HG03432 (cell line): ENCODE measurements around the gene ELK1.
"Not testable (repeated sequence)": the region's sequence is repeated elsewhere in the genome, so short reads cannot be mapped to it uniquely, and the experiment has no call there.

Source experiments
- ATAC-seq: cut with Tn5 transposase; IDR thresholded peaks from one replicate; pipeline ENCODE4 v1.9.1; 2021; ENCODE audit warnings: mild to moderate bottlenecking, moderate library complexity; ENCODE audit not compliant: unreplicated experiment

The ELK1 gene

DNA sequence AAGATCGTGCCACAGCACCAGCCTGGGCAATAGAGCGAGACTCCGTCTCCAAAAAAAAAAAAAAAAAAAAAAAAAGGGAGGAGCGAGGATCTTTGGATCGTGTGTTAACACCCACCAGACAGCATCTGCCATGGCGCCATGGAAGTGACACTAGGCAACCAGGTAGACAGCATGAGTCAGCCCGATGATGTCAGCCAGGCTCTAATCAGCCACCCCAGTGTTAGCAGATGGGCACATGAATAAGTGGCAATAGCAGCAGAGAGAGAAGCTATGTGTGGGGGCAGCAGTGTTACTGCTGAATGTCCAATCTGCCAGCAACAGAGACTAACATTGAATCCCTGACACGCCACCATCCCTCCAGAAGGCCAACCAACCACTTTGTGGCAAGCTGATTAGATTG lies 37.3 kb downstream of the ELK1 start:
- ATAC-seq, result no peak

DNA sequence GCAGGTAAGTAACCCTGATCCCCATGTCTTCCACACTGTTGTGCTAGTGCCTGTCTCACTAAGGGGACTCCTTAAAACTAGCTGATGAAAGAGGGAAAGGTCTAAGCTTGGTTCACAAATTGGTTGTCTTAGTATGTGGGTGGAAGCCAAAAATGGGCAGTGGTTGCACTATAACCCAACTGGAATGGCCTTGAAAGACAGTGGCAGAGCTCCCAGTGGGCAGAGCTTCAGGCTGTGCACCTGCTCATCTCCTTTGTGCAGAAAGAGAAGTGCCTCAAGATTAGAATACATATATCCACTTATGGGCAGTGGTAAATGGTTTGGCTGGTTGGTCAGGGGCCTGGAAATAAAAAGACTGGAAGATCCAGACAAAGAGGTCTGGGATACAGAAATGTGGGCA lies 37.9 kb downstream of the ELK1 start:
- no peak for ATAC-seq

DNA sequence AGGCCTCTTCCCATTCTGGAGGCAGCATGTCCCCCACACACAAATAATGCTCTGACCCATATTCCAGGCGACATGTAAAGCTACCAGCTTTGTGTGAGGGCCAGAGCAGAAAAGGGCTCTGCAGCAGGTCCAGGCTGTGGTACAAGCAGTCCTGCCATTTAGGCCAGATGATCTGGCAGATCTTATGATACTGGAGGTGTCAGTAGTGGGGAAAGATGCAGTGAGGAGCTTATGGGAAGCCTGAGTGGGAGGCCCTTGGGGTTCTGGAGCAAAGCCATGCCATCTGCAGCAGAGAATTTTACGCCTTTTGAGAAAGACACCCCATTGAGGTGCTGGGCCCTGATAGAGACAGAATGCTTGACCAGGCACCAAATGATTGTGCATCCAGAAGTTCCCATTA lies 38.4 kb downstream of the ELK1 start:
- no peak for ATAC-seq

DNA sequence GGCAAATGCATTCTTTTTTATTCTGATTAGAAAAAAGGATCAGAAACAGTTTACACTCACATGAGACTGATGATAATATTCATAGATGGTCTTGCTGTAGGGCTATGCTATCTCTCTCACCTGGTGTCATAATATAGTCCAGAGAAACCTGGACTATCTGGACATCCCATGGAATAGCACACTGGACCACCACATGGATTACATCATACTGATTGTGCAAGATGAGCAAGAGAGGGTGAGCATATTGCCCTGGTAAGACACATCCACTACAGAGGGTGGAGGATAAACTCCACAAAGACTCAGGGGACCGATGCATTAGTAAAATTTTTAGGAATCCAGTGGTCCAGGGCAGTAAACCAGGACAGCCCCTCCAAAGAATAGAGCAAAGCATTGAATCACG lies 38.9 kb downstream of the ELK1 start:
- no peak for ATAC-seq

DNA sequence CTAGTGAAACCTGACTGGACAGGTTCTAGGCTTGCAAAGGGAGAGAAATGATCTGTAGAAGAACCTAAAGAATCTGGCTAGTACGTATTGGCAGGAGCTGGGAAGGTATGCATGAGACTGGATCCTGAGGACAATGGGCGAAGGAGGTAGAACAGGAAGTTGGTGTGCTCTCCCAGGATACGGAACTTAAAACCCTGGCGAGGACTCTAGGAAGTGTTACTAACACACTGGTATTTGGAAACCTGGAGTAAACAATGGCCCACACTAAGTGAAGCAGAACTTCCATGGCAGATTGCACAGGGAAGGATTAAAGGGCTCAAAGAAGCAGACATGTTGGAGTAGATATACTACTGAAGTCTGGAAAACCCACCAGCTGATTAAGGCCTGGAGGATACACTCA lies 39.9 kb downstream of the ELK1 start:
- ATAC-seq, result no peak

DNA sequence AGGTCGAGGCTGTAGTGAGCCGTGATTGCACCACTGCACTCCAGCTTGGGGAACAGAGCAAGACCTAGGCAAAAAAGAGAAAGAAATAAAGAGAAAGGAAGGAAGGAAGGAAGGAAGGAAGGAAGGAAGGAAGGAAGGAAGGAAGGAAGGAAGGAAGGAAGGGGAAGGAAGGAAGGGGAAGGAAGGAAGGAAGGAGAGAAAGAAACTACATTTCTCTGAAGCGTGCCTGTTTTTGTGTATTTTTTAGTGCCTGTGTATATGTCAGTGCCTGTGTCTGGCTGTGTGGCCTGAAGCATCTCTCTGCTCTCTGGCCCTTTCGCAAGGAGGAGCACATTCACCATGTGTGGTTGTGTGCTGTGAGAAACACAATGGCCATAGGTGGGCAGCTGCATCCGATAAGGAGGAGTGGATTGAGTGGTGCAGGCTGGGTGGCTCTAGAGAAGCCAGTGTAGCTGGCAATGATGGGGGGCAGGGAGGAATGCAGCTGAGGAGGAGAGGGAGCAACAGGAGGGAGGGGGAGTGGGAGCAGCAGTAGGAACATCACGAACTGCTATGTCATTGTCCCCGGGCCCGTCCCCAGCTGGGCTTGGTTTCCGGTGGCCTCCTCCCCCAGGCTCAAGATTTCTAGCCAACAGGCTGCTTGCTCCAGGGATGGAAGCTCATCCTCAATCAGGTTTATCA lies 42.1 kb downstream of the ELK1 start:
- no peak for ATAC-seq

DNA sequence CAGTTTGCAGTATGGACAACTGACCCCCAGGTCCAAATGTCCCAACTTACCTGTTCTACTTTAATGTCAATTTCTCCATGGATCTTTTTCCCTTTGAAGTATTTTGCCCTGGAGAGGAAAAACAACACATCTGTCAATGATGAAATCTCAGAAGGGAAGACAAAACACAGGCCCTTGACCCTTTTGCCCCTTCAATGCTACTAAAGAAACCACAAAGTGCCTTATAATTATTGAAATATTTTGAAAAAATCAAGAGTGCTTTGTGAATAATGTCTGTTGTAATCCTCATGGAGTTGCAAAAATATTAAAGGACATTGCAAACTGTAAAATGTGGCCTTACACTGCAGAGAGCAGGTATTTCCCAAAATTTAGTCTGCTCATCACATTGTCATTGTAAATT lies 43.3 kb downstream of the ELK1 start:
- ATAC-seq, result no peak

DNA sequence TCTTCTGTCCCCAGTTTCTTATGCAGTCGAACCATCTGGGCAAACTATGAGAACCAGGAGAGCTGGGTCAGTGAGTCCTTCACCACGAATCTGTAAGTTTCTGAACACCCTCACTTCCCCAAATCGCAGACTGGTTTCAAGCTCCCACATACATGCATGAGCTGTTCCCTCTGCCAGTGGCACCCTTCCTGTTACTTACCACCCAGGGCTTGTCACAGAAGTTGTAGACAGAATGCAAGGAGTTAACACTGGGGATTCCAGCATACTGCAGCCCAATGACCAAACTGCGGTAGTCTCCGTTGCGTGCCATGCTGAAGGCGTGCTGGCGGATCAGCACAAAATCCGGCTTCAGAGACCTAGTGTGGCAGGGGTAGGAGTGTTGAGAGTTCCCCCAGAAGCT lies 45.3 kb downstream of the ELK1 start:
- no peak for ATAC-seq

DNA sequence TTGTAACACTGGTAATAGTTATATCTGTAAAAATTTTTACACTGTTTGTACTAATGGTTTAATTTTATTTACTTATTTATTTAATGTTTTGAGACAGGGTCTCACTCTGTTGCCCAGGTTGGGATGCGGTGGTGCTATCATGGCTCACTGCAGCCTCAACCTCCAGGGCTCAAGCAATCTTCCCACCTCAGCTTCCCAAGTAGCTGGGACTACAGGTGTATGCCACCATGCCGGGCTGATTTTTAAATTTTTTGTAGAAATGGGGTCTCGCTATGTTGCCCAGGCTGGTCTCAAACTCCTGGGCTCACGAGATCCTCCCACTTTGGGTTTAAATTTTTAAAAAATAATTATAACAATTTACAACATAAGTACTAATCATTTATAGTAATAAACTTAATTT lies 47.2 kb downstream of the ELK1 start:
- ATAC-seq, result not testable (repeated sequence)

DNA sequence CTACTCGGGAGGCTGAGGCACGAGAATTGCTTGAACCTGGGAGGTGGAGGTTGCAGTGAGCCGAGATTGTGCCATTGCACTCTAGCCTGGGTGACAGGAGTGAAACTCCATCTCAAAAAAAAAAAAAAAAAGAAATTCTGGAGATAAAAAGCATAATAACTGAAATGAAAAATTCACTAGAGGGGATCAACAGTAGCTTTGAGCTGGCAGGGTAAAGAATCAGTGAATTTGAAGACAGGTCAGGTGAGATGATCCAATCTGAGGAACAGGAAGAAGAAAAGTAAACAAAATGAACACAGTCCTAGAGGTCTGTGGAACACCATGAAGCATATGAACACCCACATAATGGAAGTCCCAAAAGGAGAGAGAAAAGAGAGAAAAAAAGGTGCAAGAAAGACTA lies 53.1 kb downstream of the ELK1 start:
- ATAC-seq, result no peak

DNA sequence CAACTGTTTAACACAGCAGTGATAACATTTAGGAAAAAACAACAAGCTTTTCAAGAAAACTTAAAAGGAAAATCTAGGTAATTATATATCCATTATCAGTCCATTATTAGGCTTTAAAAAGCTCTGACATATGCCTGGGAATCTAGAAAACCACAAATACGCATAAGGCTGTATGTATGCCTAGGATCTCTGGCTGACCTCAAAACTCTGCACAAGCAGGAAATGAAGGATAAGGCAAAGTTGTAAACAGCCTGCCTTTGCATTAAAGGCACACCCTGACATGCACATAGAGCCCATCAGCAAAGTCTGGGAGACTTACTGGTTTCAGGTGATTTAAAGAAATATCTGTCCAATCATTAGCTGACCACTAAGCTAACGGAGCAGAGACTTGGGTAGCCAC lies 54.1 kb downstream of the ELK1 start:
- no peak for ATAC-seq

DNA sequence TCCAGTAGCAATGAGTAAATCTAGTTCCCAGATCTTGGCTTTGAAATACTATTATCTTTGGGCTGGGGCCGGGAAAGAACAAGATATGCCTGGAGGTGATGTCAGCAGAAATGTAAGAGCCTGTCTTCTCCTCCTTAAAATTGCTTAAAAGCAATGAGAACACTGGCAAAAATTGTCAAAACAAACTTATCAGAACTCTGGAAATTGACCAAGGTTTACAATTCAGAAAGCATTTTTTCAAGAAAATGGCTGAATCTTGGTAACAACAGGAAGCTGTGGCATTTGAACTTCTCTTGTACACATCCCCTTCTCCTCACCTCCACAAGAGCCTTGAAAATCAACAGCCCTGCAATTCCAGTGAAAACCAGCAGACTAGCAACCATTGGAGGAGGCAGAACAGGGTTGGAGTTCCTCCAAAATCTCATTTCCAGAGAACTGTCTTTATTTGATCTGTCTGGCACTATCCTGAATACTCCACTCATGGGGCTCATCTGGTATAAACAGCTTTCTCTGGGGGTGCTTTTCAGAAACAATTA lies 54.6 kb downstream of the ELK1 start:
- ATAC-seq, result no peak

DNA sequence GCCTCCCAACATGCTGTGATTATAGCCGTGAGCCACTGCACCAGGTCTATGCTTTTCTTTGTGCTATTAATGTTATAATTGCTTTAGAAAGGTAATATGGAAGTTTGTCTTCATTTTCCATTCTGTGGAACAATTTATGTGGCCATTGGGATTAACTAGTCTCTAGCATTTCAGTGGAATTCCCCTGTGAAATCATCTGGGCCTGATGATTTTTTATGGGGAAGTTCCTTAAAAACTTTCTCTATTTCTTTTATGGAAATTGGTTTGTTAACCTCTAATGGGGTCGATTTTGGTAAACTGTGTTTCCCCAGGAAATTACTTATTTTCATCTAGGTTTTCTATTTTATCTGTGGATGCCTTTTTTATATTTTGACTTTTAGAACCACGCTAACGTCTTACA lies 56.8 kb downstream of the ELK1 start:
- ATAC-seq, result no peak

DNA sequence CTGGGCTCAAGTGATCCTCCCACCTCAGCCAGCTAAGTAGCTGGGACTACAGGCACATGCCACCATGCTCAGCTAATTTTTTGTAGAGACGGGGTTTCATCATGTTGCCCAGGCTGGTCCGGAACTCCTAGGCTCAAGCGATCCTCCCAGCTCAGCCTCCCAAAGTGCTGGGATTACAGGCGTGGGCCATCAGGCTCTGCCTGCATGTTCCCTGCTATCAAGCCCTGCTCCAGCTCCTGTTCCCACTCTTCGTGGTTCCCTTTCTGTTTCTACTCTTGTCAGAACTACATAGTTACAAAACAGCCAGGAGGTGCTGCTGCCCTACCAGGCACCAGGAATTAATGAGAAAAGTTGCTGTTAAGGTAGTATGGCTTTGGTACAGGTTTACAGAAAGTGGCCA lies 59.4 kb downstream of the ELK1 start:
- ATAC-seq, result no peak

DNA sequence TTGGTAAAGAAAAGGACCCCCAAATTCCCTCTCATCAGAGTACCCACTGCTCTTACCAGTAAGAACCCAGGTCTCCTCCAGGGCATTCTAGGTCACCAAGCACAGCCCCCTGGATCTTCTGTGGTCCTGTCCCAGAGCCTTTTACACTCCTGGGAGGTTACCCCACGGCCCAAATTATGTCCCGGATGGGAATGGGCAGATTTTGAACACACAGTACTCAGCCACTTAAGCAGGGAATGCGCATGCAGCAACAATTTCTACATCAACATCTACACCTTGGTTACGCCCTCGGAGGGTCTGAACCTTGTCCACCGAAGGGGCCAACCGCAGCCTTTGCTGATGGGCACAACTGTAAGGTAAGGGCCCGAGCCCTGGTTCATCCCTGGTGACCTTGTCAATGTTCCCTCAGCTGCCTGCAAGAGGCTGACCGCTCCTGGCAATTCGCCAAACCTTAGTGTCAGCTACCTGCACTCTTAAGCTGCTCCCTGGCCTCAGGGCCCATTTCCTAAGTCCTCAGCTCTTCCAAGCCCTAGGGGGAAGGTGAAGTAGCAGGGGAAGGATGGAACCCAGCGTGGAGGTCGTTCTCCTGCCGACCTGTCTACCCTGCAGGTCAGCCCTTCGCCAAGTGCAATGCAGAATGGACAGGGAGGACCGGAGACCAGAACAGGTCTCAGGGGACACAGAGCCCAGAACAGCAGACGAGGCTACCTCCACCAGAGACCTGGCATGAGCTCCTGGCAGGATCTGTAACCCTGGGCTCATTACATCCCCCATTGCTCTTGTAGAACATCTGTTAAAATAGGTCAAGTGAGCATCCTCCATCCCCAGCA lies 62.2 kb downstream of the ELK1 start:
- ATAC-seq, result no peak

DNA sequence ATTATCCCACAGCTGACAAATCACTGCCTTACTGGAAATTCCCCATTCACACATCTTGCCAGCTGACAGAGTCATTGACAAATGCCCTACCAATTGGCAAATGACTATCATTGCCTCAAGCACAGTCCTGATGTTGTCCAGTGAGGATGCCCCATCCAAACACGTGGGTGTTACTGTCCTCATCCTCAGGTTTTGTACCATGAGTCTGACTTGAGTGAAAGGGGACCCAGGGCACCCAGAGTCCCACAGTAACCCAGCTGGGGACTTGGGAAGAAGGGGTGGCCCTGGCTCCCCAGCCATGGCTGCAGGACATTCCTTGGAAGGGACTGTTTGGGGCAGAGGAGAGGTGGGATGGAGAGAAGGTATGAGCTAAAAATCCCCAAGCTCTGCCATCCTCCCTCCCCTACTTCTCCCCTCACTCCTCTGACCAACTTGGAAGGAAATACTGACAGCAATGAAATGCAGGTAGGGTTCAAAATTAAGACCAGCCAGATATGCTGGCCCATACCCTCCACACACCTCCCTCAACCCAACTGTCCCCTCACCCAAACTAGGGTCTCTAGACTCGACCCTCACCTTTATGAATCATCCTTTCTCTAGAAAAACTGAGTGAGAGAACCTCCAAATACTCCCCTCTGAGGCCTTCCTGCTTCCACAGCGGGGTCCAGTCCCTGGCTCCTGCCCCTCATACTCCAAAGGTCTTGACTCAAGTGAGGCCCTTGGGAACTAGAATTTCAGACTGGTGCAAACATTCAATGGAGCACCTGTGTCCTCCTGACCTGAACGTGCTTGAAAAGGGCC lies 63.1 kb downstream of the ELK1 start:
- ATAC-seq, result no peak

DNA sequence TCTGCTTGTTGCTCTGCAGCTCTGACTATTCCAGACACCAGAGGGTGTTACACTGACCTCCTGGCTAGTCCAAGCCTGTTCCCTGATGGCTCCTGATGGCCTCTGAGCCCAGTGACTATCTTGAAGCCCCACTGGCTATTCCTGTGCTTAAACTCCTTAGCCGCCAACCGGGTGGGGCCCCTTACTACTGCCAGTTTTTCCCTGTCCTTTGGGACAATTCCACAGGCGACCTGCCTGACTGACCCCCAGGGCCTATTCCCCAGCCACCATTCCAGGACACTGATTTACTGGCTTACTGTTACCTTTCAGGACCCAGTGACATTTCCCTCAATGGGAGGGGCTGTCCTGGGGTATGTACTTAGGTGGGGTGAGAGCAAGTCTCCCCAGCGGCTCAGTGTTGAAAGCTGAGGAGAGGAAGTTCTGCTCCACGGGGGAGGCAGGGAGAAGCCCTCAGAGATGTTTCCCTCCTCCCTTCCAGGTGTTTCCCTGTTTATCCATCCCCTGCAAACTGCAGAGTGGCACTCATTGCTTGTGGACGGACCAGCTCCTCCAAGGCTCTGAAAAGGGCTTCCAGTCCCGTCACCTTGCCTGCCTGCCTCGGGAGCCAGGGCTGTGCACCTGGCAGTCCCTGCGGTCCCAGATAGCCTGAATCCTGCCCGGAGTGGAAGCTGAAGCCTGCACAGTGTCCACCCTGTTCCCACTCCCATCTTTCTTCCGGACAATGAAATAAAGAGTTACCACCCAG lies 64.1 kb downstream of the ELK1 start:
- ATAC-seq, result no peak
